Esophagus (tissue), 2 donors: Measurements from ENCODE around the gene PDLIM5. TPM values are rescaled to one million over a fixed set of nuclear protein-coding genes. Genes with fewer than 3 reads are reported as not detected.

Experiments
- H3K27ac ChIP-seq, 2 donors: one replicate each; pipeline ENCODE4 v1.5.1; 2013; ENCODE audit warnings: low read depth in 2 of 2, mild to moderate bottlenecking in 2 of 2, inconsistent platforms in 1 of 2, low read length in 1 of 2, moderate library complexity in 1 of 2
- H3K27me3 ChIP-seq, 2 donors: one replicate each; pipeline ENCODE4 v1.6.1; 2013; ENCODE audit warnings: low read length in 2 of 2, control low read depth in 1 of 2, mild to moderate bottlenecking in 1 of 2; ENCODE audit not compliant: insufficient read depth in 2 of 2, control insufficient read depth in 1 of 2
- H3K36me3 ChIP-seq, 2 donors: one replicate each; pipeline ENCODE4 v1.6.1; 2013; ENCODE audit warnings: low read length in 1 of 2; ENCODE audit not compliant: control insufficient read depth in 2 of 2, insufficient read depth in 2 of 2
- H3K4me1 ChIP-seq, 2 donors: one replicate each; pipeline ENCODE4 v1.6.1; 2013; ENCODE audit warnings: low read length in 1 of 2; ENCODE audit not compliant: control insufficient read depth in 2 of 2, insufficient read depth in 2 of 2
- H3K4me3 ChIP-seq, 2 donors: one replicate each; pipeline ENCODE4 v1.5.1; 2013; ENCODE audit warnings: low read length in 2 of 2, mild to moderate bottlenecking in 2 of 2, low read depth in 1 of 2, moderate library complexity in 1 of 2
- H3K9me3 ChIP-seq, 2 donors: one replicate each; pipeline ENCODE4 v1.6.1; 2013; ENCODE audit warnings: mild to moderate bottlenecking in 2 of 2, low read depth in 1 of 2, low read length in 1 of 2, moderate library complexity in 1 of 2; ENCODE audit not compliant: control insufficient read depth in 2 of 2, insufficient read depth in 1 of 2
- WGBS, 2 donors: extraction: QIAGEN DNeasy Blood & Tissue Kit; methylation state at CpG; one replicate each; pipeline ENCODE4 v1.1.7; 2013; 5-methylcytosine and 5-hydroxymethylcytosine counted together
- polyA plus RNA-seq, 2 donors: library from polyadenylated mRNA; stranded (reverse); fragments of 200-250 nt; gene quantifications; one replicate each; pipeline ENCODE4 v1.2.3, GENCODE V29; 2013
- donor health status: healthy with polysubstance abuse.
- donor health status: Bipolar disorder and iron deficiency.

PDLIM5 gene
- polyA plus RNA-seq, 2 donors = 40.0 to 41.5 TPM

DNA sequence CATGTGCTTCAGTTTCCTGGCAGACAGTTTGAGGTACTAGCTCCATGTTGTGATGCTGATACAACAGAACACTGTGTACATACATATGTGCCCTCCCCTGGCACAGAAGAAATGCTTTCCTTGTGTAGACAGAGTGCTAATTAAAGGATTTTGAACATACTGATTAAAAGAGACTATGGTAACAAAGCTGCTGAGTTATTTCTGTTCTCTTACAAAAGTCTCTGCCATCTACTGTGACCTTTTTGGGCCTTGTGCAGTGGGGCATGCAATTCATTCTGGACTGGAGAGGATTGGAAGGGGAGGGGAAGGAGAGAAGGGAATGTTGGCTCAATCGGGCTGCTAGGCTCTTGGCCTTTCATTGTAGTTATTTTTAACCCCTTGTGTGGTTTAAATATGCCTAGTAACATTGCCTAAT is 6.0 kb downstream of the PDLIM5 start:
- H3K27me3 ChIP-seq = no peaks in the 10 kb centered on the region
- no peaks in the 10 kb centered on the region for H3K36me3 ChIP-seq
- no peak overlapping the region for H3K4me3 ChIP-seq
- WGBS, 2 donors = 11 to 25% methylated on average over 1 of the region's 1 CpG
- H3K9me3 ChIP-seq = no peaks in the 10 kb centered on the region
- H3K4me1 ChIP-seq = peaks cover 2 to 4% of the 10 kb centered on the region in 2 donors
- H3K27ac ChIP-seq = peak overlapping the region in 1 of 2 donors; percentile 33

DNA sequence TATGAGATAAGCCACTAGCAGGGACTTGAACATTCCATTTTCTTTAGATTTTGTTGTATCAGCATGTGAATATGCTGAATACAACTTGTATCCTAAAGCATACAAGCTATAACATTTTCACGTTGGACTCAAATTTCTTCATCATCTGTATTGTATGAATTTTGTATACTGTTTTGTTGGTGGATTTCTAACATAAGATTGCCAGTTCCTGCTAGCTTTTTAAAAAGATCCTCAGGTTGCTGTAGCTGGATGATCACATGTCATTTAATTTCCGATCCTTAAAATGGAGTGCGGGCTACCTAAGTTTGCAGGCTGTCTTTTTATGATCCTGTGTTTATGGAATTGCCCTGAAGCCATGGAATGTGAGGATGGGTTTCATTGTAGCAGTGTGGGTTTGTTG is 6.9 kb downstream of the PDLIM5 start:
- Histone ChIP-seq H3K4me1 (peaks cover 2 to 4% of the 10 kb centered on the region in 2 donors), H3K4me3 (no peak overlapping the region), H3K36me3 (no peaks in the 10 kb centered on the region), H3K27me3 (no peaks in the 10 kb centered on the region), H3K27ac (no peak overlapping the region), H3K9me3 (no peaks in the 10 kb centered on the region)
- 71 to 72% methylated on average over 3 of the region's 3 CpGs for WGBS, 2 donors

DNA sequence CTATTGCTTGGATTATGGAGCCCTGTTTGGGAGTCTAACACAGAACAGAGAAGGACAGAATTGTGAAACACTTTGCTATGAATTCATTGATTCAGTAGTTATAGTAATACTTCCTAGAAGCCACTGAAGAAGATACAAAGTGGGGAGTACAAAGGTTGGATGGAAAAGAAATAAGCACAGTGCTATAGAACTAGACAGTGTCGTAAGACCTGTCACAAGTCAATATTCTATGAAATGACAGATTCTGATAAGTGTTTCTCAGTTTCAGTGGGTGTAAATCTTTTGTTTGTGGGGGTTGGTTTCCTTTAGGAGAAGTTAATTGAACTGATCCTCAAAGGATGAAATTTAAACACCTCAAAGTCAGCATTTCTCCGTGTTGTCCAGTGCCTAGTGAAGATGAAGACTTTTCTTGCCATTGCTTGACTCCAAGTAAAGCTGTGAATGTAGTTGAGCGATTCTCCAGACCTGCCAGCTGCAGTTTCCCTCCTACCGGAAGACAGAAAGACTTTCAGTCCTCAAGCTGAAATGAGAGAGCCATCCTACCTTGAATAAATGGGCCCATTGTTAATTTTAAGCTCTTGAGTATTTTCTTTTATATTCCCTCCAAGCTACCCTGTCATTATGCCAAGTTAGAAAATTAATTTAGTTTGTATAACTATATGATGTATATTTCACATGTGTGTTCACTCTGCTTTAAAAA is 7.9 kb downstream of the PDLIM5 start:
- H3K36me3 ChIP-seq = no peaks in the 10 kb centered on the region
- WGBS, 2 donors = 73% methylated on average over 4 of the region's 4 CpGs
- peaks cover 2 to 4% of the 10 kb centered on the region in 2 donors for H3K4me1 ChIP-seq
- no peak overlapping the region for H3K27ac ChIP-seq
- H3K9me3 ChIP-seq = no peaks in the 10 kb centered on the region
- H3K4me3 ChIP-seq = no peak overlapping the region
- H3K27me3 ChIP-seq = no peaks in the 10 kb centered on the region

DNA sequence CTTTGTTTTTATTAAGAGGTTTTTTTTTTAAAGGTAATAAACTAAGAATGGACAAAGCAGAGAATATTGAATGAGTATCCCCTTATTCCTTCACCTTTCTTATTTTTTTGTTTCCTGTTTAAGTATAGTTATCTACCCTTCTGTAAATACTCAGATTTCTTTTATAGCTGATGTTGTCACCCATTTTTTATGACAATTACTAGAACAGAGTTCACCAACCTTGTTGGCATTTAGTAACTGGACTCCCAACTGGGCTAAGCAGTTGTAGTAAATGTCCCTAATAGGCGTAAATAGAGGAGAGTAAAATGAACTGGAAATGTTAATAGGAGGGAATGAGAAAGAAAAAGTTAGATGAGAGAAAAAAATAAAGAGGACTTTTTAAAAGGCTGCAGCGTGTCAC is 9.8 kb downstream of the PDLIM5 start:
- H3K4me3 ChIP-seq = no peak overlapping the region
- no peaks in the 10 kb centered on the region for H3K9me3 ChIP-seq
- no peaks in the 10 kb centered on the region for H3K36me3 ChIP-seq
- H3K27me3 ChIP-seq = no peaks in the 10 kb centered on the region
- peaks cover 4% of the 10 kb centered on the region in 2 donors for H3K4me1 ChIP-seq
- no peak overlapping the region for H3K27ac ChIP-seq
- 95 to 99% methylated on average over 2 of the region's 2 CpGs for WGBS, 2 donors

DNA sequence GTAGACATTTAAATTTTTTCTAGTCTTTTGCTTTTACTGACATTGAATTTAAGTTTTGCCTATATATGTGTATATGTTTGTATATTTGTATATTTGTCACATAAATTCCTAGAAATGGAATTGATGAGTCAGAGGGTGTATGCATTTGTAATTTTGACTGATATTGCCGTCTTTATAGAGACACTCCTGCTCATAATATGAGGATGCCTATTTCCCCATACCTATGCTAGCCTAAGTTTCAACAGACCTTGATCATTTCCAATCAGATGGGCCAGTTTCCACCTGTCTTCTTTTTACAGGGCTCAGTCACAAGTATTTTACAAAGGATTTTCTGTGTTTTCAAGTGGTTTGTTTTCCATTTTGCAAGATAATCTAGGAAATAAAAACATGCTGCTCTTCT is 10.8 kb downstream of the PDLIM5 start:
- H3K4me1 ChIP-seq = peaks cover 3 to 4% of the 10 kb centered on the region in 2 donors
- no peak overlapping the region for H3K4me3 ChIP-seq
- no peaks in the 10 kb centered on the region for H3K27me3 ChIP-seq
- H3K9me3 ChIP-seq = no peaks in the 10 kb centered on the region
- WGBS, 2 donors = 78 to 79% methylated on average over 1 of the region's 1 CpG
- no peak overlapping the region for H3K27ac ChIP-seq
- no peaks in the 10 kb centered on the region for H3K36me3 ChIP-seq

DNA sequence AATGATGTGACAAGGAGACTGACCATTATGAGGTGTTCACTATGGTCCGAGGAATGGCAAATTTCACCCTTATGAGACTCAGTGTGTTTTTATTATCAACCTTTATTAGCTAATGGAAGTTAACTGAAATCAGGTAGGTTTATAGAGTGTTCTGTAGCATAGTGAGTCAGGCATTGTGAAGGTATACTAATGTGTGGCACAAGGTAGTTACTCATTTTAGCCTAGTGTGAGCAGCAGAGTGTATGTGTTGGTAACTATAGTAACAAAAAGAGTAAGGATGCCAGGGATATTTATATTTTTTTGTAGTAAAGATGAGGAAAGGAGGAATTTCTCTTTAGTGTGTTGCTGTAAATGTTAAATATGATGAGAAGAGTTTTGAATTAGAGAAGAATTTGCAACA is 12.0 kb downstream of the PDLIM5 start:
- WGBS, 2 donors = 98% methylated on average over 1 of the region's 1 CpG
- no peak overlapping the region for H3K4me3 ChIP-seq
- peaks cover 0 to 4% of the 10 kb centered on the region in 2 donors for H3K4me1 ChIP-seq
- no peaks in the 10 kb centered on the region for H3K27me3 ChIP-seq
- no peaks in the 10 kb centered on the region for H3K9me3 ChIP-seq
- no peak overlapping the region for H3K27ac ChIP-seq
- no peaks in the 10 kb centered on the region for H3K36me3 ChIP-seq

DNA sequence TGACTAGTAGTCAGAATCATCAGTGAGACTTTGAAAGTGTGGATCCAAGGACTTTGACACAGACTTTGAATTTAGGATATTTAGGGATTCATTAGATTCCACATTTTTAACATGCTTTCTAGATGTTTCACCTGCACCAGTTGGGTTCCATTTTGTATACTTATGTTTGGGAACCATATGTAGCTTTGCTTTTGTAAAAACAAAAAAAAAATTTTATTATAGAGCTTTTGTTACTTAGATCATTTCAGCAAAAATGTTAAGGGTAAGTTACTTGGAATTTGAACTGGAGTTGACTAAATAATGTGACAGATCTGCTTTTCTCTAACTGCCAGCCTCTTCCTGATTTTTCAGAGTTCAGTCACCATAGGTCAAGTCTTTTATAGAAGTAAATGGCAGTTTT is 14.6 kb downstream of the PDLIM5 start:
- Histone ChIP-seq H3K36me3 (no peaks in the 10 kb centered on the region), H3K27ac (no peak overlapping the region), H3K4me1 (peaks cover 0 to 2% of the 10 kb centered on the region in 2 donors), H3K27me3 (no peaks in the 10 kb centered on the region), H3K4me3 (no peak overlapping the region), H3K9me3 (no peaks in the 10 kb centered on the region)

DNA sequence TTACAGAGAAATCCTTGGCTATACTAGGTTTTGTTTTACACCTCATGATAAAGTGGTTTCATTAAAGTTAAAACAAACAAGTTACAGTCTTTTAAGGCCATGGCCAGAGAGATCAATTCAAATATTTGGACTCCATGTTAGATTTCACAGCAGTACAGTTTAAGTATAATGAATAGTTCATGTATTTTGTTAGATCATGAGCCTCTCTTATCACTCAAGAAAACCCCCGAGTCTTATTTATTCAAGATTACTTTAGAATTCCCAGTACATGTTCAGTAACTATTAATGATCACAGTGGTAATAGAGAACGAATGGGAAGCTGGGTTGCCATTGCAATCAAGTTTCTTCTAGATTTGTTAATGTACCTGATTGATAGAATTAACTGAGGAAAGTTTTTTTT is 15.2 kb downstream of the PDLIM5 start:
- no peaks in the 10 kb centered on the region for H3K27me3 ChIP-seq
- no peak overlapping the region for H3K27ac ChIP-seq
- no peaks in the 10 kb centered on the region for H3K36me3 ChIP-seq
- H3K9me3 ChIP-seq = no peaks in the 10 kb centered on the region
- peaks cover 0 to 2% of the 10 kb centered on the region in 2 donors for H3K4me1 ChIP-seq
- WGBS, 2 donors = 73 to 83% methylated on average over 2 of the region's 2 CpGs
- no peak overlapping the region for H3K4me3 ChIP-seq

DNA sequence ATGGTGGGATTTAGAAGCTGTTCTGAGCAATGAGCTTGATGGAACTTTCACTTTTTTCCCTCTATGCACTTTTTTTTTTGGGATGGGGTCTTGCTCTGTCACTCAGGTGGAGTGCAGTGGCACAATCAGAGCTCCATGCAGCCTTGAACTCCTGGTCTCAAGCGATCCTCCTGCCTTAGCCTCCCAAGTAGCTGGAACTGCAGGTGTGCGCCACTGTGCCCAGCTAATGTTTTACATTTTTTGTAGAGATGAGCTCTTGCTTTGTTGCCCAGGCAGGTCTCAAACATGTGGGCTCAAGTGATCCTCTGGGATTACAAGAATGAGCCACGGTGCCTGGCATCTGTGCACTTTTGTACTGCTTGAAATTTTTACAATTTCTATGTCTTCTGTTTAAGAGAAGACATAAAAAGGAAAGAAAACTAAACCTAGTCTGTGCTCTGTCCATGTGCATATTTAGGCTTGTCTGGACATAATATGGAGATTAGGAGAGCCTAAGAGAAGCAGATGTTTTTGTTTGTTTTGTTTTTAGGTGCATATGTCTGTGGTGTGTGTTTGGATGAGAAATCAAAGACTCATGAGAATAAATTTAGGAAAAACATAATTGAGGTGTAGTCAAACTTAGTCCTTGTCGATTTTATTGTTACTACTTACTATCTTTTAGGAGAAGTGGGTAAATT is 16.5 kb downstream of the PDLIM5 start:
- WGBS, 2 donors = 70 to 73% methylated on average over 4 of the region's 4 CpGs
- H3K9me3 ChIP-seq = no peaks in the 10 kb centered on the region
- H3K27ac ChIP-seq = no peak overlapping the region
- no peak overlapping the region for H3K4me3 ChIP-seq
- H3K36me3 ChIP-seq = no peaks in the 10 kb centered on the region
- H3K4me1 ChIP-seq = peaks cover 0 to 2% of the 10 kb centered on the region in 2 donors
- no peaks in the 10 kb centered on the region for H3K27me3 ChIP-seq
